ENCODE results near the gene ZDHHC14. TPM values are rescaled to one million over a fixed set of nuclear protein-coding genes. Genes with fewer than 3 reads are reported as not detected.

Gene ZDHHC14
- total RNA-seq, 2 donors from 2014 or later, result 13.0 to 19.1 TPM

DNA sequence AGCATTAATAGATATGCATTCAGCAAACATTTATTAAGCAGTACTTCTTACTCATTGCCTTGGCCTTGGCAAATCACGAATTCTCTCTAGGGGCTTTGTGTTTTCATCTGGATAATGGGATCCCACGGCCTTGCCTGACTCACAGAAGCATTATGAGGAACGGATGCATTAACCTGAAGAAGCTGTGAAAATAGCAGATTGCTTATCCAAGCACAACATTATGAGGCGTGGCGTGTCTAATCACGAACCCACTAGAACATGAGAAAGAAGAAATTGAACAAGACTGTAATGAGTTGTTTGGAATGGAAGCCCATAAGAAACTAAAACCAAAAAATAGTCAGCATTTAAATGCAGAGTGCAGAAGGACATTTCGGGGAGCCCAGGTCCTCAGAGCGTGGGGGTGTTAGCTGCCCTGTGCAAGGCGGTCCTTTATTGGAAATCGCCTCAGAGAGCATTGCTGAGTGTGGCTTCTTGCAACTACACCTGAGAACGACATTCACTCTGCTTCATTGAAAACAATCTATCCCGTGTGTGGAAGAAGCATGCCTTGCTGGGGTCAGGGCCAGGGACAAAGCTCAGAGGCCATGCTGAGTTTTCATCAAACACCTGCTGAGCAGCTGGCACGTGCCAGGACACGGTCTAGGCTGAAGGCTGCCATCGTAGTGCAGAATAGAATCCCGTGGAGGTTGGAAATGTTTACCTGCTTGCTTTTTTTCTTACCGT is 179.9 kb downstream of the ZDHHC14 start:
- no peak for DNase-seq (ENCODE audit: low spot score)
- Histone ChIP-seq H3K27me3 (no peaks in the 10 kb centered on the region), H3K9me3 (no peaks in the 10 kb centered on the region), H3K36me3 (no peaks in the 10 kb centered on the region), H3K4me1 (no peaks in the 10 kb centered on the region), H3K4me3 (no peak overlapping the region), H3K27ac (no peak overlapping the region)
- TF ChIP-seq, protein P1, sequence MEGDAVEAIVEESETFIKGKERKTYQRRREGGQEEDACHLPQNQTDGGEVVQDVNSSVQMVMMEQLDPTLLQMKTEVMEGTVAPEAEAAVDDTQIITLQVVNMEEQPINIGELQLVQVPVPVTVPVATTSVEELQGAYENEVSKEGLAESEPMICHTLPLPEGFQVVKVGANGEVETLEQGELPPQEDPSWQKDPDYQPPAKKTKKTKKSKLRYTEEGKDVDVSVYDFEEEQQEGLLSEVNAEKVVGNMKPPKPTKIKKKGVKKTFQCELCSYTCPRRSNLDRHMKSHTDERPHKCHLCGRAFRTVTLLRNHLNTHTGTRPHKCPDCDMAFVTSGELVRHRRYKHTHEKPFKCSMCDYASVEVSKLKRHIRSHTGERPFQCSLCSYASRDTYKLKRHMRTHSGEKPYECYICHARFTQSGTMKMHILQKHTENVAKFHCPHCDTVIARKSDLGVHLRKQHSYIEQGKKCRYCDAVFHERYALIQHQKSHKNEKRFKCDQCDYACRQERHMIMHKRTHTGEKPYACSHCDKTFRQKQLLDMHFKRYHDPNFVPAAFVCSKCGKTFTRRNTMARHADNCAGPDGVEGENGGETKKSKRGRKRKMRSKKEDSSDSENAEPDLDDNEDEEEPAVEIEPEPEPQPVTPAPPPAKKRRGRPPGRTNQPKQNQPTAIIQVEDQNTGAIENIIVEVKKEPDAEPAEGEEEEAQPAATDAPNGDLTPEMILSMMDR (IDR thresholded peaks at IDR 0.05), result no peak

DNA sequence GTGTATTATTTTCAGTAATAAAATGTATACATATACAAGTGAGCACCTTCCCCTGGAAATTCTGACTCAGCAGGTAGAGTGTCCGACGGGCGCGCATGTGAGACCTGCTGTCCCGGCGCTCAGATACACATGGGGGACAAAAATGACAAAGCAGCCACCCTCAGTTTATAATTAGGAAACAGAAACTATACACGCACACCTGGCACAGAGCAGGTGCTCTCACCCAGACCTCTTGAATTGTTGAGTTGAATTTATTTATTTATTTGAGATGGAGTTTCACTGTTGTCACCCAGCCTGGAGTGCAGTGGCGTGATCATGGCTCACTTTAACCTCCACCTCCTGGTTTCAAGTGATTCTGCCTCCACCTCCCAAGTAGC is 180.4 kb downstream of the ZDHHC14 start:
- H3K27me3 ChIP-seq, result no peaks in the 10 kb centered on the region
- no peak for DNase-seq (ENCODE audit: low spot score)
- H3K4me1 ChIP-seq, result no peaks in the 10 kb centered on the region
- no peak overlapping the region for H3K27ac ChIP-seq
- no peaks in the 10 kb centered on the region for H3K9me3 ChIP-seq
- H3K36me3 ChIP-seq, result no peaks in the 10 kb centered on the region
- TF ChIP-seq, protein P1 (IDR thresholded peaks at IDR 0.05), result no peak
- H3K4me3 ChIP-seq, result no peak overlapping the region

DNA sequence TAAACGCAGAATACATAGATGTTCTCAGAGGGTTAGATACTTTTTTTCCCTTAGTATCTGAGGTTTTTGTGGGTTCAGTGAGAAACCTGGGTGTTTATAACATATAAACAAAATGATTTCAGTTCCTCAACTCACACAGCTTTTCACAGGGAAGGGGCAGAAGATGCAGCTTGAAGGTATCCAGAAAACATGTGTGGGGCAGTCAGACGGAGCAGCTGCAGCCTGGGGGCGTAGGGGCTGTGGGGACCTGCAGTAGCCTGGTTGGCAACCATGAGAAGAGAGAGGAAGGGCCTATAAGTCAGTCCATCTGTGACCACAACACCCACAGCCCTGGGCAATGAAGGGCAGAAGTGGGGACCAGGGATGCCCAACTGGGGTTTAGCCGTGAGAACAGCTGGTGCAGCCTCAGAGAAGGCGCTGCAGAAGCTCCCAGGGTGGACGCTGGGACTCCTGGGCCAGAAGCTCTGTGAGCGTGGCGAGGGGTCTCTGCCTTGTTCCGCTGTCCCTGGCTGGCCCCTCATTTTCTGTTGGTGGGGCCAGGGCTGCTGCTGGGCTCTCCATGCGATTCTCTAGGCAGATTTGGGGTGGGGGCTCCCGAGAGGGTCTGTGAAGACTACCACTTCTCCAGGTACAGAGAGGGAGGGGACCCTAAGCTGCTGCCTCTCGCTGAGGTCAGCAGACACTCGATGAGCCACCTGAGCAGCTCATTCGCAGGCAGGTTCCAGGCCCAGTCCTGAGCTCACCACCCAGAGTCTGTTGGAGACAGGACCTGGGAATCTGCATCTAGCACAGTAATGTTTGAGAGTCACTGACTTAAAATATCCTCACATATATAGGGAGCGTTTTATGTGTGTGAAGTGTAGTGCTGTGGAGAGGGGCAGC is 181.2 kb downstream of the ZDHHC14 start:
- no peak overlapping the region for H3K4me3 ChIP-seq
- DNase-seq (ENCODE audit: low spot score), result no peak
- H3K36me3 ChIP-seq, result no peaks in the 10 kb centered on the region
- no peaks in the 10 kb centered on the region for H3K9me3 ChIP-seq
- H3K27me3 ChIP-seq, result no peaks in the 10 kb centered on the region
- TF ChIP-seq, protein P1 (IDR thresholded peaks at IDR 0.05), result no peak
- H3K27ac ChIP-seq, result no peak overlapping the region
- no peaks in the 10 kb centered on the region for H3K4me1 ChIP-seq

DNA sequence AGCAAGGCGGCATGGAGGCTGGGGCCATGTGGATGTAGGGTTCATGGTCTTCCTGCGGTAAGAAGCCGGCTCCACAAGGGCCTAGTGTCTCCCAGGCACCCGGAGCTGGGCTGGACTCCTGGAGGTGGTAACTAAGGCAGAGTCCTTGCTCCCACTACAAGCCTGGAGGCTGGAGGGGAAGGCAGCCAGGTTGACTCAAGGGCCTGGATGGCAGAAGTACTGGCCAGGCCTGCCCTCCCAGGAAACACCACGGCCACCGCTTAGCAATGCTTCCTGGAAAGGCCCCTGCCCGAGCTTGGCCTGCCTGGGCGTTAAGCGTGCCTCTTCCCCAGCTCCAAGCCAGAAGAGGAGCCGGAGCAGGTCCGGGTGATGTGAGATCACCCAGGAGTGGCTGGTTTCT is 182.0 kb downstream of the ZDHHC14 start:
- TF ChIP-seq, protein P1 (IDR thresholded peaks at IDR 0.05), result no peak
- no peak overlapping the region for H3K4me3 ChIP-seq
- DNase-seq (ENCODE audit: low spot score), result no peak
- H3K27ac ChIP-seq, result no peak overlapping the region
- H3K36me3 ChIP-seq, result no peaks in the 10 kb centered on the region
- no peaks in the 10 kb centered on the region for H3K27me3 ChIP-seq
- H3K9me3 ChIP-seq, result no peaks in the 10 kb centered on the region
- no peaks in the 10 kb centered on the region for H3K4me1 ChIP-seq

DNA sequence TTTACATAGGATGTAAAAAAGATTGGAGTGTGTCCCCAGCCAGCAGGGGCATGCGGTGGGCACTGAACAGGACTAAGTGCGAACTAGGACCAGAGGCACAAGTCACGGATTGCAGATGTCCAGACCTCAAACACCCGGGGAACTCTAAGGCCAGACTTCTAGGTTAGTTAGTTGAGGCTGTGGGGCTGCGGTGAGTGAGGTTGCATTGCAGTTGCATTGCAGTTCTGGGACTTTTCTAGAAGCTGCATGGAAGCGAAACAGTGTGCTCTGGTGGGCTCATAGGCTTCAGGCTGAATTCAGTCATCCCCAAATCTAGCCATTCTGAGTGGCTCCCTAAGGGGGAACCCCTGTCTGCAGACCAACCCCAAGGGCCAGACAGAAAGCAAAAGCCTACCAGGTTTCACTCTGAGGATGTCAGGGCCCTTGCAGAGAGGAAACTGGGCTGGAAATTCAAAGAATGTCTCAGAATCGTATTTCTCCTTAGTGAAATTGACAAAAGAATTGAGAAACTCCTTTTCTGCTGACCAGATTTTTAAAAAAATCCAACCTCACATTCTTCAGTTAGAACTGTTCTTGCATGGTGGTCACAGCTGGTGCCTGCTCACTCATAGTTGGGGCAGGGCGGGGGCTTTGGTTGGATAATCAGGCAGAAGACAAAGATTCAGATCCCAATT is 182.8 kb downstream of the ZDHHC14 start:
- no peaks in the 10 kb centered on the region for H3K36me3 ChIP-seq
- DNase-seq (ENCODE audit: low spot score), result no peak
- H3K9me3 ChIP-seq, result no peaks in the 10 kb centered on the region
- no peak overlapping the region for H3K4me3 ChIP-seq
- H3K4me1 ChIP-seq, result no peaks in the 10 kb centered on the region
- TF ChIP-seq, protein P1 (IDR thresholded peaks at IDR 0.05), result no peak
- no peak overlapping the region for H3K27ac ChIP-seq
- no peaks in the 10 kb centered on the region for H3K27me3 ChIP-seq
